Heart left ventricle (tissue), 16 donors: ENCODE measurements around the gene DACT2. TPM values are rescaled to one million over a fixed set of nuclear protein-coding genes. Genes with fewer than 3 reads are reported as not detected.

Experiments used
- ATAC-seq, 4 donors: fragments of 200-7000 bp; cut with Tn5 transposase; one replicate each; pipeline ENCODE4 v1.9.1; 2020 to 2022; ENCODE audit warnings: moderate library complexity in 4 of 4, mild to moderate bottlenecking in 3 of 4, moderate number of reproducible peaks in 1 of 4
- DNase-seq, 5 donors: peaks; one replicate each; pipeline ENCODE4 v3.0.0-alpha.2; 2020
- H3K27ac ChIP-seq, 12 donors: fragments of 200-600 bp; sonication (generic) in 4 of 12; one replicate each; pipeline versions ENCODE4 v1.5.0 to v1.8.0; 2016 to 2022; ENCODE audit warnings: mild to moderate bottlenecking in 2 of 12
- H3K27me3 ChIP-seq, 9 donors: fragments of 200-600 bp; sonication (generic) in 2 of 9; one replicate each; pipeline versions ENCODE4 v1.5.1 to v1.8.0; 2016 to 2022; ENCODE audit warnings: mild to moderate bottlenecking in 3 of 9
- H3K36me3 ChIP-seq, 9 donors: fragments of 200-600 bp; sonication (generic) in 2 of 9; one replicate each; pipeline versions ENCODE4 v1.5.0 to v1.8.0; 2018 to 2022; ENCODE audit warnings: mild to moderate bottlenecking in 2 of 9
- H3K4me1 ChIP-seq, 12 donors: fragments of 200-600 bp; sonication (generic) in 4 of 12; one replicate each; pipeline versions ENCODE4 v1.5.0 to v1.8.0; 2016 to 2022; ENCODE audit warnings: mild to moderate bottlenecking in 3 of 12
- H3K4me3 ChIP-seq, 12 donors: fragments of 200-600 bp; sonication (generic) in 4 of 12; one replicate each; pipeline versions ENCODE4 v1.5.0 to v1.8.0; 2017 to 2022; ENCODE audit warnings: mild to moderate bottlenecking in 9 of 12, moderate library complexity in 4 of 12
- H3K9me3 ChIP-seq, 12 donors: fragments of 200-600 bp; sonication (generic) in 4 of 12; one replicate each; pipeline versions ENCODE4 v1.5.0 to v1.8.0; 2016 to 2022; ENCODE audit warnings: mild to moderate bottlenecking in 1 of 12
- CTCF ChIP-seq, 12 donors: fragments of 200-600 bp; sonication (generic) in 4 of 12; IDR thresholded peaks; one replicate each; pipeline versions ENCODE4 v1.5.0 to v1.8.0; 2018 to 2022; ENCODE audit warnings: antibody characterized with exemption in 12 of 12, mild to moderate bottlenecking in 5 of 12
- POLR2A ChIP-seq, 2 donors: fragments of 450-650 bp; IDR thresholded peaks; one replicate each; pipeline ENCODE4 v1.6.1; 2017; ENCODE audit warnings: antibody characterized with exemption in 2 of 2, mild to moderate bottlenecking in 2 of 2, moderate library complexity in 2 of 2
- WGBS, 4 donors: extraction: QIAGEN DNeasy Blood & Tissue Kit in 2 of 4; methylation state at CpG; one replicate each; pipeline versions ENCODE4 v1.1.5 to v1.1.7; 2013 to 2018; 5-methylcytosine and 5-hydroxymethylcytosine counted together
- intact Hi-C, 10 donors: fragments of 100-400 bp; cut with DNase I; formaldehyde crosslinking; loops; one replicate each; pipeline versions ENCODE4 v1.11.1 to v1.14.2; 2022
- polyA plus RNA-seq, 2 donors: library from polyadenylated mRNA; stranded (reverse); fragments of 200-250 nt; gene quantifications; one replicate each; pipeline ENCODE4 v1.2.3, GENCODE V29; 2013
- total RNA-seq, 9 donors: library from RNA; depleted of rRNA in 2 of 9; stranded (reverse); fragments of >200 nt in 2 of 9; fragmentation: NEBNext Ultra II Directional in 3 of 9; extraction: Animal tissue kit (Norgen Biotek cat#: 25700) in 3 of 9; gene quantifications; one replicate each; pipeline versions ENCODE4 v1.1.0 to v1.2.4, GENCODE V29; 2016 to 2023
- donor health status: ischemic (EF 13 %, LVEDD 7.1; RV severe dilation, severe dysfunction).
- donor health status: healthy with polysubstance abuse.
- donor health status: DM: no; HTN: yes; CAD: no.
- donor health status: DM: no; HTN: no; CAD: no.
- donor health status: ischemic (EF 25% LVEDD 6.9; RV normal size, moderate dysfunction).
- donor health status: ischemic (EF 25% LVEDD 5.7; RV mildly dilated, moderate dysfunction).
- donor health status: healthy.
- donor health status: DM: yes; HTN: yes; CAD: no.
- donor health status: ischemic (EF 35%, LVEDD 5.7; RV mildly dilated, moderate dysfunction).
- donor health status: nonischemic (EF 11% LVEDD 7.7; RV severe dilation, severe dysfunction).
- donor health status: DM: yes; HTN: yes; CAD: no.
- donor health status: PGD.
- donor health status: ischemic (EF 29% LVEDD 5.4; RV normal size, mild dysfunction).
- donor health status: nonischemic (EF 23%, LVEDD 6.1; RV moderate dilation, normal function).

The DACT2 gene
- total and polyA plus RNA-seq, 11 donors, result 0.14 to 3.8 (median 0.30) TPM

GRCh38 chr6:168286116-168286515, 33.5 kb downstream of the DACT2 start:
- H3K27ac ChIP-seq, result no peak overlapping the region
- TF ChIP-seq CTCF (IDR thresholded peaks at IDR 0.05) (no peak), POLR2A (IDR thresholded peaks at IDR 0.05) (no peak)
- no peak overlapping the region for H3K4me3 ChIP-seq
- H3K36me3 ChIP-seq, result no peaks in the 10 kb centered on the region
- intact Hi-C loops, result no loop called here
- WGBS, 4 donors, result 64 to 77% (median 74%) methylated on average over 12 of the region's 12 CpGs
- H3K27me3 ChIP-seq, result peaks cover 0 to 23% (median 0%) of the 10 kb centered on the region in 9 donors
- DNase-seq, result no peak
- ATAC-seq, result no peak
- no peaks in the 10 kb centered on the region for H3K4me1 ChIP-seq
- H3K9me3 ChIP-seq, result no peaks in the 10 kb centered on the region

- no peak overlapping the region for H3K27ac ChIP-seq
- TF ChIP-seq CTCF (IDR thresholded peaks at IDR 0.05), result no peak
- TF ChIP-seq POLR2A (IDR thresholded peaks at IDR 0.05), result no peak
- peaks cover 0 to 27% (median 3%) of the 10 kb centered on the region in 9 donors for H3K27me3 ChIP-seq
- H3K4me1 ChIP-seq, result no peaks in the 10 kb centered on the region
- no peak overlapping the region for H3K4me3 ChIP-seq
- H3K9me3 ChIP-seq, result no peaks in the 10 kb centered on the region
- intact Hi-C loops, result no loop called here
- no peak for DNase-seq
- no peak for ATAC-seq
- H3K36me3 ChIP-seq, result no peaks in the 10 kb centered on the region
- 92 to 95% (median 94%) methylated on average over 21 of the region's 21 CpGs for WGBS, 4 donors
These were observed 34.1 kb downstream of the DACT2 start for GRCh38 chr6:168285456-168285855.

GRCh38 chr6:168284187-168284586, 35.4 kb downstream of the DACT2 start:
- no peak overlapping the region for H3K27ac ChIP-seq
- no peaks in the 10 kb centered on the region for H3K36me3 ChIP-seq
- DNase-seq (no peak), ATAC-seq (no peak)
- intact Hi-C loops, result no loop called here
- TF ChIP-seq POLR2A (IDR thresholded peaks at IDR 0.05), result no peak
- TF ChIP-seq CTCF (IDR thresholded peaks at IDR 0.05), result no peak
- no peaks in the 10 kb centered on the region for H3K4me1 ChIP-seq
- peaks cover 0 to 33% (median 5%) of the 10 kb centered on the region in 9 donors for H3K27me3 ChIP-seq
- WGBS, 4 donors, result 82 to 87% (median 86%) methylated on average over 6 of the region's 6 CpGs
- no peaks in the 10 kb centered on the region for H3K9me3 ChIP-seq
- no peak overlapping the region for H3K4me3 ChIP-seq

- TF ChIP-seq POLR2A (IDR thresholded peaks at IDR 0.05), result no peak
- TF ChIP-seq CTCF (IDR thresholded peaks at IDR 0.05), result no peak
- Histone ChIP-seq H3K4me3 (no peak overlapping the region), H3K9me3 (no peaks in the 10 kb centered on the region), H3K27ac (no peak overlapping the region), H3K27me3 (peaks cover 0 to 36% (median 6%) of the 10 kb centered on the region in 9 donors), H3K4me1 (no peaks in the 10 kb centered on the region), H3K36me3 (no peaks in the 10 kb centered on the region)
- DNase-seq (no peak), ATAC-seq (no peak)
- 94 to 97% (median 96%) methylated on average over 12 to 14 of the region's 14 CpGs for WGBS, 4 donors
- intact Hi-C loops, result no loop called here
These were observed 35.9 kb downstream of the DACT2 start for GRCh38 chr6:168283686-168284025.
